NCI-H2081 (cell line): Measurements from ENCODE around the gene WDR59.
"Not testable (repeated sequence)": the region's sequence is repeated elsewhere in the genome, so short reads cannot be mapped to it uniquely, and the experiment has no call there.

ENCODE experiments used
- DNase-seq, 2 experiments: peaks; one replicate each; lab custom pipeline; 2025; lab: John Stamatoyannopoulos, UW

Gene WDR59

GRCh38 chr16:75011634-75012307, 26.8 kb upstream of the WDR59 start:
- no peak for DNase-seq

- no peak for DNase-seq
Measured at GRCh38 chr16:75010427-75010826, 25.5 kb upstream of the WDR59 start.

- DNase-seq = no peak
Measured at GRCh38 chr16:75007443-75007842, 22.5 kb upstream of the WDR59 start.

- no peak for DNase-seq
Measured at GRCh38 chr16:75005697-75006096, 20.8 kb upstream of the WDR59 start.

- no peak for DNase-seq
Measured at GRCh38 chr16:75004460-75004859, 19.5 kb upstream of the WDR59 start.

- no peak for DNase-seq
Measured at GRCh38 chr16:75003931-75004330, 19.0 kb upstream of the WDR59 start.

GRCh38 chr16:75002474-75002873, 17.6 kb upstream of the WDR59 start:
- DNase-seq = no peak

GRCh38 chr16:75000481-75001081, 15.7 kb upstream of the WDR59 start:
- DNase-seq = no peak

- peak; percentile 28 to 64 for DNase-seq
Measured at GRCh38 chr16:74999609-75000480, 14.9 kb upstream of the WDR59 start.

GRCh38 chr16:74999219-74999608, 14.3 kb upstream of the WDR59 start:
- no peak for DNase-seq

- DNase-seq = peak; percentile 36 to 52
Measured at GRCh38 chr16:74998481-74999218, 13.7 kb upstream of the WDR59 start, which contains the start of gene ZNRF1. Gene ZNRF1, plus strand, starts transcription at chr16:74999024. Its CDS starts 648 bp downstream, at chr16:74999672.

GRCh38 chr16:74997042-74997491, 12.1 kb upstream of the WDR59 start:
- DNase-seq = no peak

GRCh38 chr16:74995986-74996385, 11.1 kb upstream of the WDR59 start:
- DNase-seq = no peak

- DNase-seq = no peak
Measured at GRCh38 chr16:74991593-74992403, 6.9 kb upstream of the WDR59 start.

- DNase-seq = no peak
Measured at GRCh38 chr16:74991268-74991592, 6.3 kb upstream of the WDR59 start.

GRCh38 chr16:74990832-74991231, 5.9 kb upstream of the WDR59 start:
- DNase-seq = no peak

GRCh38 chr16:74989864-74990263, 4.9 kb upstream of the WDR59 start:
- DNase-seq = not testable (repeated sequence)

GRCh38 chr16:74987027-74987681, 2.2 kb upstream of the WDR59 start:
- no peak for DNase-seq

- DNase-seq = no peak
Measured at GRCh38 chr16:74984194-74984528, 762 bp downstream of the WDR59 start.

GRCh38 chr16:74982256-74982655, 2.7 kb downstream of the WDR59 start:
- DNase-seq = peak in 1 of 2 experiments; percentile 64

GRCh38 chr16:74975591-74975990, 9.3 kb downstream of the WDR59 start:
- no peak for DNase-seq
